ENCODE measurements around the gene OR2AK2.

OR2AK2 gene, protein sequence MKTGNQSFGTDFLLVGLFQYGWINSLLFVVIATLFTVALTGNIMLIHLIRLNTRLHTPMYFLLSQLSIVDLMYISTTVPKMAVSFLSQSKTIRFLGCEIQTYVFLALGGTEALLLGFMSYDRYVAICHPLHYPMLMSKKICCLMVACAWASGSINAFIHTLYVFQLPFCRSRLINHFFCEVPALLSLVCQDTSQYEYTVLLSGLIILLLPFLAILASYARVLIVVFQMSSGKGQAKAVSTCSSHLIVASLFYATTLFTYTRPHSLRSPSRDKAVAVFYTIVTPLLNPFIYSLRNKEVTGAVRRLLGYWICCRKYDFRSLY

DNA sequence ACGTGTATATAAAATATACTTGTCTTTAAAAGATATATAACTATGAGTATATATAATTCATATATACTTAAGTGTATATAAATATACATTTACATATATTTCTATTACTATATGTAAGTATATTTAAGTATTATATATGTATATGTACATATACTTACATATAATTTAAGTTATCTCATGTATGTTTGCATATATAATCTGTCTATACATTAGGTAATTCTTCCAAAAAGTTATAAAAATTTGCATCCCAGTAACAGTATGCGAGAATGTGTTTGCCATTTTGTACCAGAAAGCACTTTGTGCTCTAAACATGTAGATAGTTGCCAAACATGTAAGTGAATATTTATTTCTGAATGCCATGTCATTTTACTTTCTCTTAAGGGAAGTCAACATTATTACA is at the start of gene OR2AK2:
TSS of gene OR2AK2 (plus strand) at position 301 of the 400 bp plus-strand sequence. CDS start 144 bp downstream, outside the sequence.
- no peak for DNase-seq

DNA sequence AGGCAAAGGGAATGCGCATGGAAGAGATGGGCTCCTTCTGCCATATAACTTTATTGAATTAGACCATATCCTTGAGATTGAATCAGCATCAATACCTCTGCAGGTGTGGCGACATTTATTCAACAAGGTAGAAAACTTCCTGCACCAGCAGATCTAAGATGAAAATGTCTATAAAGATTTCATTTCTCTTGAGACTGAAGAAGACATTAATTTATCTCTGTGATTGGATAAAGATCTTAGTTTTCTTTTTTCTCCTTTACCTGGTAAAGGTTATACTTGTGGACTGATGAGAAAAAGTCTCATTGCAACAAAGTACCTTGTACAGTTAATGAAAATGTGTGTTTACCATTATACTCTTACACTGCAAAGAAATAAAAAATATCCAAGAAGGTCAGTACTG is 45.1 kb upstream of the OR2AK2 start, which contains the start of gene OR2T8:
TSS of gene OR2T8 (plus strand) at position 301 of the 400 bp plus-strand sequence. CDS start 766 bp downstream, outside the sequence.
- DNase-seq, result no peak

DNA sequence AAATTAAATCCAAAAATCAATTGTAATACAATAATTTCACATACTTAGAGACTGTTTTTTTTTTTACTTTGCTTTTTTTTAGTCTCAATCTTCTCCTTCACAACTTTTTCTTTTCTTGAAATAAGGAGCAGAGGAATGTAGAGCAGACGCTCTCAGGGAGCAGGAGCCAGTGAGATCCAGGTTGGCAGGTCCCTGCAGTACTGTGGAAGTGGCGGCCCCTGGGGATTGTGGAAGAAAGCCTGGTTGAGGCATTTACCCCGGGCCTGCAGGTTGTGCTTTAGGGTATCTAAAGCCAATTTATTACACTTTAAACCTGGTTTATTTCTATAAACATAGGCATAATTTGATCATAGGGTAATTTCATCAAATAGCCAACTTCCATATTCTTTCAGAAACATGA is 41.1 kb upstream of the OR2AK2 start:
- no peak for DNase-seq

DNA sequence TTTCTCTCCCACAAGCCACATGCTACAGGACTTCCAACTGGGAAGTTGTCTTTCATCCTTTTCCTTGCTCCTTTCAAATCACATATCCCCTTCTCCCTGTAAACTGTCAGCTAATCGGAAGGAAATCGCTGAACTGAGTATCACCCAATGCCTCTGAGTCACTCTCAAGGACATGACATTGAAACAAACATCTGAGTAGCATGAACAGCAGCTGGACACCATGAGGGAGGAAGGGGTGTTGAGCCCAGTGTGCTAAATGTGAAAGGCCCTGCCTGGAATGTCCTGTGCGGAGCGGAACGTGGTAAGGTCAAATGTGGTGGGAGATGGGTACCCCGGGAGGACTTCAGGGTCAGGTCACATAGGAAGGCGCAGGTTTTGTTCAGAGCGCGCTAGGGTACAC is 40.2 kb upstream of the OR2AK2 start, which contains the start of gene OR2AJ1:
TSS of gene OR2AJ1 (plus strand) at position 22 of the 400 bp plus-strand sequence. CDS start 8,880 bp downstream, outside the sequence.
- DNase-seq, result no peak

DNA sequence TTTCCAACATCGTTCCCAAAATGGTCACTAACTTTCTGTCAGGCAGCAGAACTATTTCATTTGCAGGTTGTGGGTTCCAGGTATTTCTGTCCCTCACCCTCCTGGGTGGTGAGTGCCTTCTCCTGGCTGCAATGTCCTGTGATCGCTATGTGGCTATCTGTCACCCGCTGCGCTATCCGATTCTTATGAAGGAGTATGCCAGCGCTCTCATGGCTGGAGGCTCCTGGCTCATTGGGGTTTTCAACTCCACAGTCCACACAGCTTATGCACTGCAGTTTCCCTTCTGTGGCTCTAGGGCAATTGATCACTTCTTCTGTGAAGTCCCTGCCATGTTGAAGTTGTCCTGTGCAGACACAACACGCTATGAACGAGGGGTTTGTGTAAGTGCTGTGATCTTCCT is 31.0 kb upstream of the OR2AK2 start:
- no peak for DNase-seq

DNA sequence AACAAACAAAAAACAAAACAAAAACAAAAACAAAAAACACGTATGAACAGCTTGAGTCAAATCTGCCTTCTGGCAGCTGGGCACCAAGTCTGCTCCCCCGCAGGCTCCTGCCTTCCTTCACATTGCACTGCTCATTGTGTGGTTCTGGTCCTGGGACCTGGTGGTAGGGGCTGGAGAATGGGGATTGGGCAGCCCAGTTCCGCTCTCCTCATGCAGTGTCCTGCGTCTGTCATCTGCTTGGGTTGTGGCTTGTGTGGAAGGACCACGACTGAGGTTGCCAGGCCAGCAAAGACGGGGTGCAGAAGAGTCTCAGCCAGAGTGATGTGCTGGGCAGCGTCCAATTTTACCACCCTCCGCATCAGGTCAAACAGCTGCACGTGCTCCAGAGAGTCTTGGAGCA is 29.3 kb upstream of the OR2AK2 start:
- DNase-seq, result no peak

DNA sequence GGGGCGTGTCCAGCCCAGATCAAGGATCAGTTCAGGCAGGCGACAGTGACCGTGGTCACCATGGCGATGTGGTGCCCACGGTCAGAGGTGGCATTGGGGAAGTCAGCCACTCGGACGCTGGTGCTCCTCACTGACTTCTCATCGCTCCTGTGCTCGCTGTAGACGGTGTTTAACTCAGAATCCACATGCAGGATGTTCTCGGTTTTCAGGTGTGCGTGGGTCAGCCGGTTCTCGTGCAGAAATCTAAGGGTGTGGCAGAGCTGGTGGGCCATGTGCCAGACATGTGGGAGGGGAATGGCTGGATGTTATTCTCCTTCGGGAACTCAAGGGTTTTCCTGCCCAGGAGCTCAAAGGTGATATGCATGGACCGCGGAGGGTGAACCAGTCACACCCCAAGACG is 28.6 kb upstream of the OR2AK2 start:
- DNase-seq, result no peak

DNA sequence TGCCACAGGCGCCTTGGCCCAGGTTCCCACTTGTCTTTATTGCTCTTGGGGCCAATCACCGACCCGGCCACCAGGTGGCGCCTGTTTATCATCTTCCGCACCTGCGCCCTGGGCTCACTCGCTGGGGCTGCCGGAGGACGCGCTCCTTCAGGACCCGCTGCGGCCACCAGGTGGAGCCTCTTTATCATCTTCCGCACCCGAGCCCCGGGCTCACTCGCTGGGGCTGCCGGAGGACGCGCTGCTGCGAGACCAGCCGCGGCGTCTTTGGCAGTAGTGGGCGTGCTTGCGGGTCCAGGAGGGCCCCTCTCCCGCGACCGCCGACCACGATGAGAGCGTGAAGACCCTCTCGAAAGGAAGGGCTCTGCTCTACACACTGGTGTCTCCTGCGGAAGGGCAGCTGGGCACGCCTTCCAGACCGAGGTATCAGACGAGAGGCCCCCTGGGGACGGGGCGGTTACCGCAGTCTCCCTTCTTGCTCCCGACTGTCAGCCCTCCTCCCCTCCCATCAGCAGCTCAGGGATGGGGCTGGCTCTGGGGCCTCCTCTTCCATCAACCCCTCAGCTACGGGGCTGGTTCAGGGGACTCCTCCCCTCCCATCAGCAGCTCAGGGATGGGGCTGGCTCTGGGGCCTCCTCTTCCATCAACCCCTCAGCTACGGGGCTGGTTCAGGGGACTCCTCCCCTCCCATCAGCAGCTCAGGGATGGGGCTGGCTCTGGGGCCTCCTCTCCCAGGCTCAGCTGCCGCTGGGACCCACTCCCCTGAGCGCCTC is 27.9 kb upstream of the OR2AK2 start:
- peak; percentile 41 to 87 for DNase-seq

DNA sequence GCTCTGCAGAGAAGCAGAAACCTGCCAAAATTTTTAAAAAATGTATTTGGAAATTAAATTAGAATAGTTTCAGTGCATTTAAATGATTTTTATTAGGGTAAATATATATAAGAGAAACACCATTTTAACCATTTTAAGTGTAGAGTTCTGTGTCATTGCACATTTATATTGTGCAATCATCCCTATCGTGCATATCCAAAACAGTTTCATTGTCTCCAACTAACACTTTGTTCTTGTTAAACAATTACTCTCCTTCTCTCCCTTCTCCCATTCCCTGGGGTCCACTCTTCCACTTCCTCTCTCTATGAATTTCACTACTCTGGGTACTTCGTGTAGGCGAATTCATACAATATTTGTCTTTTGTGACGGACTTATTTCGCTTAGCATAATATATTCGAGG is 22.4 kb upstream of the OR2AK2 start:
- DNase-seq, result no peak

DNA sequence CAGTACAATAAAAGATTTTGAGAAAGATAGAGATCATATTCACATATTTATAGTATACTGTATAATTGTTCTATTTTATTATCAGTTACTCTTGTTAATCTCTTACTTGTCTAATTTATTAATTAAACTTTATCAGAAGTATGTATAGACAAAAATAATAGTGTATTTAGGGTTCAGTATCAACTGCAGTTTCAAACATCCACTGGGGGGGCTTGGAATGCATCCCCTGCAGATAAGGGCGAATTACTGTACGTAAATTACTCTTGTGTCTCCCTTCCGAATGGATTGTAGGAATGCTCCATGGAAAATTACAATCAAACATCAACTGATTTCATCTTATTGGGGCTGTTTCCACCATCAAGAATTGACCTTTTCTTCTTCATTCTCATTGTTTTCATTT is 16.5 kb upstream of the OR2AK2 start, which contains the start of gene OR2L8:
TSS of gene OR2L8 (plus strand) at position 301 of the 400 bp plus-strand sequence. CDS start at position 301, 0 bp downstream.
- DNase-seq, result no peak

DNA sequence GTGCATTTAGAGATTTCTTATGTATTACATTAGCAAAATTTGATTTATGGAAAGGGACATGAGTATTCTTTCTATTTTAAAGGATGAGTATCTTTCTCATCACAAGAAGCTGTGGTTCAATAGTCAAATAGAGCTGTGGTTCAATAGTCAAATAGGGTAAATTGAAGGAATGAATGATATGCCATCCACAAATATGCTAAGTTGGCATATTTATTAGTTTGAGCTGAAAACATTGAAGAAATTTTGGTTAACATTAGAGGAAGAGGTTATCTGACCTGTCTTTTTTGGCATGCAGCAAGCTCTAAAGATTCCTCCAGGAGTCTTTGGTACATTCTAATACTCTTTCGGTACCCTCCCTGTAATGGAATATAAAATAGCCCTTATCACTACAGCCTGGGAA is 11.6 kb upstream of the OR2AK2 start:
- DNase-seq, result no peak

DNA sequence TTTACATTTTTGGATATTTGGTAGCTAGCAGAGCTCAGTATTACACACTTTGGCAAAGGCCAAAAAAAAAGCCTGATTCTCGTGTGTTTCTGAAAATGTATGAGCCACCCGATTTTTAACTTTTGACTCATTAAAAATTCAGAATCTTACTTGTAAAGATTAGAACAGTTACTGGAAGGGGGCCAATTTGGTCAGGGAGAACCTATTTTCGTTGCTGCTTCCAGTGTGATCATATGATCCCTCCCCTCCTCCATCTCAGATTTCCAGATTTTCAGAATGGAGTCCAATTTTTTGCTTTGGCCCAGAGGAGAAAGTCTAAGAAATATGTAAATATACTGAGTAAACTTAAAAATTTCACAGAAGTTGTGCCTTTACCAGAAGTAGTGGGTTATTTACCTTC is 3.2 kb upstream of the OR2AK2 start:
- DNase-seq, result no peak

DNA sequence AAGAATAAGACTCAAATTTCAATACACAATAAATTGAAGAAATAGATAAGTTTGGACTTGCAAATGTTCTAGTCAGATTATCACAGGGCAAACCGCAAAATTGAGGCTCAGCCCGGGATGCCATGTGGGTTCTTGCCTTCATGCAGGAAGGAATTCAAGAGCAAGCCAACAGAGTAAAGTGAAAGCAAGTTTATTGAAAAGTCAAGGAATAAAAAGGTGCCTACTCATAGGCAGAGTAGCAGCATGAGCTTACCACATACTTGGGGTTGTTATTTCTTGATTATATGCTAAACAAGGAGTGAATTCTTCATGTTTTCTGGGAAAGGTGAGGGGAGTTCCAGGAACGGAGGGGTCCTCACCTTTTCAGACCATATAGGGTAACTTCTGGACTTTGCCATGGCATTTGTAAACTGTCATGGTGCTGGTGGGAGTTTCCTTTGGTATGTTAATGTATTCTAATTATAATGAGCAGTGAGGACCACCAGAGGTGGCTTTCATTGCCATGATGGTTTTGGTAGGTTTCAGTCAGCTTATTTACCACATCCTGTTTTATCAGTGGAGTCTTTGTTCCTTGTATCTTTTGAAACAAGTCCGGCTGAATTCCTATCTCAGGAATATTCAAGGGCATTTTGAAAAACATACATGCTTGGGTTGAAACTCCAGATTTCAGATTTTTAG is 2.0 kb upstream of the OR2AK2 start:
- no peak for DNase-seq

DNA sequence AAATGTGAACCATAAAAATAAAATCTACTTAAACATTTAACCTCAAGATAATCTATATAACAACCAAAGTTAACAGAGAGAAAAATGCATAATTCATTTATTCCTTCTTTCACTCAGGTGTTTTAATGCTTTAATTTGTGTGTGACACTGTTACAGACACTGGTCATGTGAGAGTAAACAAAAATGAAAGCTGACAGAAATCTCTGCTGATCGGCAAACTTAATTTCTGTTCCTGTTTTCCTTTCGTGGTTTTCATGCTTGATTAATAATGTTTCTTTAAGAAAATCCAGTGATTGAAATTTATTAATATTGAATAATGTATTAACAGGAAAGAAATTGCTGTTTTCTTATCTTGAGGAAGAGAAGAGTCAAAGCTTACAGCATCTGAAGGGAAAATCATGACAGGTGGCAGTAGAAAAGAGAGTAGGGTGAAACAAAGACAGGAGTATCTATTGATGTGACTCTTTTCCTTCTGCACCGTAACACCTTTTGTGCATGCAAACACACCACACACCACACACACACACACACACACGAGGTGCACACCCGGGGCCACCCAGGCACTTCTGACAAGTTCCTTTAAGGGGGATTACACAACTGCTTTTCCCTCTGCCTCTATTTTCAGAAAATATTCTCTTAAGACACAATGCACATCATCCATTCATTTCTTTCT is 1.6 kb downstream of the OR2AK2 start:
- DNase-seq, result no peak

DNA sequence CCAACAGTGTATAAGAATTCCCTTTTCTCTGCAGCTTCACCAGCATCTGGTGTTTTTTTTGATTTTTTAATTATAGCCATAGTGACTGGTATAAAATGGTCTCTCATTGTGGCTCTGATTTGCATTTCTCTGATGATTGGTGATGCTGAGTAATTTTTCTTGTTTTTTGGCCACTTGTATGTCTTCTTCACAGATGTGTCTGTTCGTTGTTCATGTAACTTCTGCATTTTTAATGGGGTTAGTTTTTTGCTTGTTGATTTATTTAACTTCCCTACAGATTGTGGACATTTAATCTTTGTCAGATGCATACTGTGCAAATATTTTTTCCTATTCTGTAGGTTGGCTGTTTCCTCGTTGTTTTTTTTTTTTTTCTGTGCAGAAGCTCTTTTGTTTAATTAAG is 28.0 kb downstream of the OR2AK2 start:
- DNase-seq, result no peak

DNA sequence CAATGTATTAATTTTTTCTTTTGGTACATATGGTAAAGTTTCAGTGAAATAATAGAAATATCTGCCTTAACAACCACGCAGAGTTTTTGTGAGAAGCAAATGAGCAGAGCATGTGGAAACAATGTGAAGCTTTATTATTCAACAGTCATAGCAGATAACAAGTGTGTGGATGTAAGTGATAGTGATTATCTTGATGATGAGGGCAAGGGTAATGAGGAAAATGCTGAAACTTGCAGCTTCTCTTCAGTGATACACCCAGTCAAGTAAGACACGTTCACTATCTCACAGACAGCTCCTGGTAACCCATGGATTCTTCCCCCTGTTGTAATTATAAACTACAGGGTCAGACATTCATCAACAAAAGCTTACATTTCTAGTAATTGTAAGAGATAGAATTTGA is 33.8 kb downstream of the OR2AK2 start:
- no peak for DNase-seq

DNA sequence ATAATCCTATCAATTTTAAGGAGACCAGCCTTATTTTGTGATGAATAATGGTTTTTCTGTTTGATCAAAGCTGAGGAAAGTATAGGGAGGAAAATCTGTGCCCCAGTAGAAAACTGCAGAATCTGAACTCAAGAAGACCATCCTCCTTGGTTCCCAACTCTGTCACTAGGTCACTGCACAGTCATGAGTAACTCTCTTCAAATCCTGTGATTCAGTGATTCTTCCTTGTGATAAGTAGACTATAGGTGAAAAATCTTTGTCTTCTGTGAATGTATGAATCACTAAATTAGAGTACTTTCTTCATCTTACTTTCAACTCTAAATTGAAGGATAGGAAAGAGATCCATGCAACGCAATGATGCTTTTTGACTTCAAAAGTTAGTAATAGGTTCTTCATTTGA is 35.1 kb downstream of the OR2AK2 start:
- DNase-seq, result no peak

DNA sequence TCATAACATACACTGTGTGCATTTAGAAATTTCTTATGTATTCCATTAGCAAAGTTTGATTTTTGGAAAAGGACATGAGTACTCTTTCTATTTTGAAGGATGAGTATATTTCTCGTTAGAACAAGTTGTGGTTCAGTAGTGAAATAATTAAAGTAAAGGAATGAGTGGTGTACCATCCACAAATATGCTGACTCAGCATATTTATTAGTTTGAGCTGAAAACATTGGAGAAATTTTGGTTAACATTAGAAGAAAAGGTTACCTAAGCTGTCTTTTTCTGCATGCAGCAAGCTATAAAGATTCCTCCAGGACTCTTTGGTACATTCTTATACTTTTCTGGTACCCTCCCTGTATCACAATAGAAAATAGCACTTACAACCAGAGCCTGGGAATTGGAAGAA is 42.7 kb downstream of the OR2AK2 start:
- no peak for DNase-seq

DNA sequence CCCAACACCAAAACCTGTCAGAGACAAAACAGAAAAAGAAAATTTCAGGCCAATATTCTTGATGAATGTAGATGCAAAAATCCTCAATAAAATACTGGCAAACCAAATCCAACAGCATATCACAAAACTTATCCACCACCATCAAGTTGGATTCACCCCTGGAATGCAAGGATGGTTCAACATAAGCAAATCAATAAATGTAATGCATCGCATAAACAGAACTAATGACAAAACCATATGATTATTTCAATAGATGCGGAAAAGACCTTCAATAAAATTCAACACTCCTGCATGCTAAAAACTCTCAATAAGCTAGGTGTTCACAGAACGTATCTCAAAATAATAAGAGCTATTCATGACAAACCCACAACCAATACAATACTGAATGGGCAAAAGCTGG is 44.6 kb downstream of the OR2AK2 start:
- DNase-seq, result no peak

DNA sequence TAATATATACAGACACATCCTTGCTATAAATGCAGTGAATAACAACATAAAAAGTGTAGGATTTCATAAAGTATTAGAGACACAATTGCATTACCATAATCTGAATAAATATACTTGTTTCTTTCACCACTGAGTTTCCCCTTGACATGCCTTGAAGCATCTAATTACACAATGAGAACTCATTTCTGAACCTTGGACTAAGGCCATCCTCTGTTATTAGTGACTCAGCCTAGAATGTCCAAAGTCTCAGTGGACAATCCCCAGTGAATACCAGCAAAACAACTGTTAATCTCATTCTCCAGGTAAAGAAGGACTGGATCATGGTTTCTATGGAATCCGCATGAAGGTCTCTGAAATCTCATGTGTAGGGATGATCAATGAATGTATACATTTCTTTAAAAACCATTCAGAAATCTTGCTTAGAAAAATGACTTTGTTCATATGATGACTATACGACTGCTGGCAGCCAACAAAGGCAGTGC is 48.2 kb downstream of the OR2AK2 start, which contains the start of gene OR2L5:
TSS of gene OR2L5 (plus strand) at position 432 of the 482 bp plus-strand sequence. CDS start 8,288 bp downstream, outside the sequence.
- no peak for DNase-seq

DNA sequence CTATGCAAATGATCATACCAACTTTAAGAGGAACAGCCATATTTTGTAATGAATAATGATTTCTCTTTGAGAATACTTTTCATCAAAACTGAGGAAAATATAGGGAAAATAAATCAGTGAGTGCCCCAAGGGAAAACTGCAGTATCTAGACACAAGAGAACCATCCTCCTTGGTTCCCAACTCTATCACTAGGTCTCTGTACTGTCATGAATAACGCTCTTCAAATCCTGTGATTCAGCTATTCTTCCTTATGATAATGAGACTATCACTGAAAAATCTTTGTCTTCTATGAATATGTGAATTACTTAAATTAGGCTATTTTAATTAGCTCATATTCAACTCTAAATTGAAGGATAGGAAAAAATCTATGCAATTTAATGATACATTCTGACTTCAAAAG is 50.8 kb downstream of the OR2AK2 start:
- DNase-seq, result no peak

All from activated CD4-positive, alpha-beta T cell treated with anti-CD3 and anti-CD28 coated beads for 4 hours (primary cell).